T-helper 2 cell treated with Interferon-gamma antibody and Interleukin-4, amounts not matched to agents 5 μg/mL and 100 μg/mL, for 36 hours (primary cell): ENCODE results near the gene TENT5C.

Experiments
- DNase-seq: peaks from one replicate; pipeline ENCODE4 v3.0.0; 2021; ENCODE audit warnings: low spot score
- H3K27ac Mint-ChIP-seq: one replicate; pipeline ENCODE4 v1.8.0; 2021; ENCODE audit warnings: mild to moderate bottlenecking, mixed read lengths
- H3K27me3 Mint-ChIP-seq: one replicate; pipeline ENCODE4 v1.8.0; 2021; ENCODE audit warnings: low read depth, mixed read lengths
- H3K36me3 Mint-ChIP-seq: one replicate; pipeline ENCODE4 v1.8.0; 2021; ENCODE audit warnings: low read depth, mixed read lengths
- H3K4me1 Mint-ChIP-seq: one replicate; pipeline ENCODE4 v1.8.0; 2021; ENCODE audit warnings: low read depth, mixed read lengths
- H3K4me3 Mint-ChIP-seq: one replicate; pipeline ENCODE4 v1.8.0; 2022; ENCODE audit warnings: mild to moderate bottlenecking, moderate library complexity, mixed read lengths
- H3K9me3 Mint-ChIP-seq: one replicate; pipeline ENCODE4 v1.8.0; 2021; ENCODE audit warnings: mixed read lengths

Gene TENT5C

DNA sequence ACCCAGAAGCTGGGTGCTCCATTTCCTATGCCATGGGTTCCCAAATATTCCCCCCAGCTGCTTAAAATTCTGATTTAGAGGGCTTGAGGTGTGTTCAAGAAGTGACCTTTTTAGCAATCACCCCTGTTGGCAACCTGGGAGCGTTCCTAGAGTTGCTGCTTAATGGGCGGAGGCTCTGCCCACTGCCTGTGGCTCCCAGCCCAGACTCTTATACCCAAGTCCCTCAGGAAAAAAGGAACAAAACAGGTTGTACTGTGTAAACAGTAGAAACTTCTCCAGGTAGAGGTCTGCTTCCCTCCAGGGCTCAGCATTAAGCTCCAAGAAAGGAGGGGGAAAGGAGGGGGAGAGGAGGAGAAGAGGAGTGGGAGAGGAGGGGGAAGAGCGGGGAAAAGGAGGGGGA lies 14.6 kb upstream of the TENT5C start:
- no peaks in the 10 kb centered on the region for H3K9me3 Mint-ChIP-seq
- no peak overlapping the region for H3K27ac Mint-ChIP-seq

DNA sequence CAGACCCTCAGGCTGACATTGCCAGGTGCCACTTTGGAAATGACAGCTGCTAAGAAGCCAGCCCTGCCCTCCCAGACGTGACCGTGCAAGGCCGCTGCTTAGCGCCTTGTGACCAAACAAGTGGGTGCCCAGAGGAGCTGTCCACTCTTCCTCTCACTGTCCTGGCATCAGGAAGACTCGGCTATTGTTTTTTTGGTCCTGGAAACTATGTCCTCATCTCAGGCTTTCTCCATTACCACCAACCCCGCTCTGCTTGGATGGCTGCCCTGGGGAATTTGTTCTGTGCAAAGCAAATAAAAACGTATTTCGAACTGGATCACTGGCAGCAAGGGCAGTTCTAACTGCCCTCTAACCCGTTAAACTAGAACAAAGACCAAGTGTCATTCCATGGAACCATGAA lies 13.7 kb upstream of the TENT5C start:
- Mint-ChIP-seq H3K27me3 (peaks cover 12% of the 10 kb centered on the region), H3K36me3 (no peaks in the 10 kb centered on the region), H3K27ac (no peak overlapping the region), H3K4me1 (no peaks in the 10 kb centered on the region), H3K9me3 (no peaks in the 10 kb centered on the region), H3K4me3 (no peak overlapping the region)
- no peak for DNase-seq

More for the DNA sequence above, 14.6 kb upstream of the TENT5C start:
- H3K4me1 Mint-ChIP-seq = no peaks in the 10 kb centered on the region
- DNase-seq = no peak
- H3K4me3 Mint-ChIP-seq = no peak overlapping the region
- no peaks in the 10 kb centered on the region for H3K36me3 Mint-ChIP-seq
- peaks cover 10% of the 10 kb centered on the region for H3K27me3 Mint-ChIP-seq

DNA sequence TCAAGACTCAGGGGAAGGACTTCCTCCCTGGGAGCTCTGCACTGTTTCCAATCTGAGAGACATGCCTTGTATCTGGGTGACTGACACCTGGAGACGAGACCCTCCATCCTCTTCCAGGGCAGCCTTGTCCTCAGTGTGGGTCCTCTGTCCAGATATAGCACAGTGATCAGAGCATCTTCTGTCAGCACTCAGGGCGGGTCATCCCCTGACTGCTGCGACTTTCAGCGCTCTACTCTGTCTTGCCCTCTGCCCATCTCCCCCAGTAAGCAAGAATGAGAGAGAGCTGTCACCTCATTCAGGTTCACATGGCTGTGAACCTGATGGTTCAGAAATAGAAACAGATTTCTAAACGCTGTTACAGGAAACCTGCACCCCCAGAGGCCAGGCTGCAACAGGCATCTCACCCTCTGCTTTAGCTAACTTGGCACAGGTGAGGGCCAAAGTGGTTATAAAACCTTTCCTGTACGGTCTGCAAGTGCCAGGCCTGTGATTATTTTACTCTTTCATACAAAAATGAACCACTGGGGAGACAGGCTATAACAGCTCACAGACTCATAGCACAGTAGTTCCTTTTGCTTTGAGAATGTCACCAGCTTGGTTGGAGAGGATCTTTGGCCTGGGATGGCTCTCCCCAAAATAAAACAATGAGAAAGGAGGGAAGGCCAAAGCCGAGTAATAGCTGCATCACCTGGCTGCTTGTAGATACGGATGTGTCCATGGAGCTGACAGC lies 11.4 kb upstream of the TENT5C start:
- Mint-ChIP-seq H3K4me3 (no peak overlapping the region), H3K27me3 (peaks cover 9% of the 10 kb centered on the region), H3K4me1 (no peaks in the 10 kb centered on the region), H3K27ac (no peak overlapping the region), H3K36me3 (no peaks in the 10 kb centered on the region), H3K9me3 (no peaks in the 10 kb centered on the region)
- no peak for DNase-seq

DNA sequence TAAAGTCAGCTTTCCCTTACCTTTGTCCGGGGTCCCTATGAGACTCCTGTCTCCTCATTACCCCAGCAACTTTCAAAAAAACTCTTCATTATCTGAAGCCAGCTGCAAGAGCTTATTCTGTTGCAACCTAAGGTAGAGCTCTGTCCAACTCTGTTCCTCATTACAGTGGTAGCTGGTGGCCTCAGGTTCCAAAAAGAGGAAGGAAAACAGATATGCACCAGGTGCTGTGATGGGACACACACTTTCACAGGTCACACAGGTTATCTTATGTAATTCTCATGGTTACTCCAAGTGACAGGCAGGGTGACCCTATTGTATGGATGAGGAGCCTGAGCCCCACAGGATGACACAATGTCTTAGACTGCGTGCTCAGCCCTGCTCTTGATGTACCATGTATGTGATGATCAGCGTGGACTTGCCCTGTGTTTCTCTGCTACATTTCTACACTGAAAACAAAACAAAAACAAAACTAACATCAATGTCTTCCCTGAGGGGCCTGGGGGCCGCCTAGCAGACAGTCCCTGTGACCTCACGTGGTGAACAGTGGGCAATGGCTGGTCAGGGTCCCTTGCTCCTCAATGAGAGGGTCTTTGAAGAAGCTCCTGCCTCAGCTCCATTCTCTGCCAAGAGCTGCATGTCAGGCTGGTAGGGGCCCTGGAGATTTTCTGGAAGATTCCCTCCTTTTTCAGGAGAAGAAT lies 9.7 kb upstream of the TENT5C start:
- peaks cover 16% of the 10 kb centered on the region for H3K27me3 Mint-ChIP-seq
- no peaks in the 10 kb centered on the region for H3K9me3 Mint-ChIP-seq
- no peak overlapping the region for H3K27ac Mint-ChIP-seq
- no peaks in the 10 kb centered on the region for H3K36me3 Mint-ChIP-seq
- no peak for DNase-seq
- H3K4me3 Mint-ChIP-seq = no peak overlapping the region
- no peaks in the 10 kb centered on the region for H3K4me1 Mint-ChIP-seq

DNA sequence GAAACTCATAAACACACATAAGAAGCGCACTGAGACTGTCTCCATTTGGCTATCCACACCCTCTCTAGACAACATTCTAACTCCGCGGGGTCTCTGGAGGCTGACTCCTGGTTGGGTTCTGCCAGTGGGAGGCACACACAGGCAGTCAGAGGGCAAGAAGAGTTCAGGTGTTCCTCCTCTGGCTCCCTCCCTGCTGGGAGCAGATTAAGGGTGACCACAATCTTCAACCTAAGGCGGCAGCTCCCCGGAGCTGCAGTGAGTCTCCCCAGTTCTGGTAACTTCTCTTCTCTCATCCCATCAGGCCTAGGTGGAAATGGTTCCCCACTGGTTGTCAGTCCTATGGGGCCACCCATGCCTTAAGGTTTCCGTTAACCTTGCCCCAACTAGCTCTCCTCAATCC lies 7.4 kb upstream of the TENT5C start:
- no peaks in the 10 kb centered on the region for H3K36me3 Mint-ChIP-seq

DNA sequence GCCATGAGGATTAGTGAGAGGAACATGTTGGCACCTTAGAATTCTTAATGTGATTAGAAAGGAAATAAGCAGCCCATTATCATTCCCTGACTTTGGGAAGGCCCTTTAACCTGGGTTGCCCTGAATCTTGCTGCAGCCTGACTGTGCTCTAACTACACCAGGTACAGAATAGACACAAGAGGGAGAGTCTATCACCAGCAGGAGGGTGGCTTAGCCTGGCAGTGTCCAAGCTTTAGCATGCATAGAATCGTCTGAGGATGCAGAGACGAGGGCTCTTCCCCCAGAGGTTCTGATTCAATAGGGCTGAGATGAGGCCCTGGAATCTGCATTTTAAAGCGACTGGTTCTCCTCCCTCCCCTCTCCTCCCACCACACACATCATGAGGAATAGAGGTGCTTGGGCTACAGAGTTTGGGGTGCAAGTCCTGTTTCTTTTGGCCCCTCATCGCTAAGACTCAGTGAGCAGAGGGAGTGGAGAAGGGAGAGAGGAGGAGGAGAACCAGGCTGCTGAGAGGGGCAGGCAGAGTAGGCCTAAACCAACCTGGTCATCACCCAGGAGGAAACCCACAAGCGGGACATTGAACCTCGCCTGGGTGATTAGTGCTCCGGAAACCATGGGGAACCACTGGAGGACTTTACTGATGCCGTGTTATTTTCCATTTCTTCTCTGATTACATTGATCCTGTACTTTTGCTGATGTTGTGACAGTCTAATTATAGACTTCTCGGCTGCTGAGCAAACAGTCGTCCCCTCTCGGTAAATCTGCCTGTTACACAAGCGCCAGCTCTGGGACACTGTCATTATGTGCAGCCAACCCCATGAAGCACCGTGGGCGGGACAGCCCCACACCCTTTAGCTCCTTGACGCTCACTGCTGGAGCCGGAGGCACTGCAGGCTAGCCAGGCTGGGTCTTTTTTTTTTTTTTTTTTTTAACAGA lies 6.3 kb upstream of the TENT5C start:
- no peaks in the 10 kb centered on the region for H3K36me3 Mint-ChIP-seq
- no peak overlapping the region for H3K27ac Mint-ChIP-seq
- peaks cover 43% of the 10 kb centered on the region for H3K27me3 Mint-ChIP-seq

More for the DNA sequence above, 7.4 kb upstream of the TENT5C start:
- Mint-ChIP-seq H3K27me3 (peaks cover 32% of the 10 kb centered on the region), H3K4me3 (no peak overlapping the region), H3K9me3 (no peaks in the 10 kb centered on the region), H3K4me1 (no peaks in the 10 kb centered on the region), H3K27ac (no peak overlapping the region)
- no peak for DNase-seq

DNA sequence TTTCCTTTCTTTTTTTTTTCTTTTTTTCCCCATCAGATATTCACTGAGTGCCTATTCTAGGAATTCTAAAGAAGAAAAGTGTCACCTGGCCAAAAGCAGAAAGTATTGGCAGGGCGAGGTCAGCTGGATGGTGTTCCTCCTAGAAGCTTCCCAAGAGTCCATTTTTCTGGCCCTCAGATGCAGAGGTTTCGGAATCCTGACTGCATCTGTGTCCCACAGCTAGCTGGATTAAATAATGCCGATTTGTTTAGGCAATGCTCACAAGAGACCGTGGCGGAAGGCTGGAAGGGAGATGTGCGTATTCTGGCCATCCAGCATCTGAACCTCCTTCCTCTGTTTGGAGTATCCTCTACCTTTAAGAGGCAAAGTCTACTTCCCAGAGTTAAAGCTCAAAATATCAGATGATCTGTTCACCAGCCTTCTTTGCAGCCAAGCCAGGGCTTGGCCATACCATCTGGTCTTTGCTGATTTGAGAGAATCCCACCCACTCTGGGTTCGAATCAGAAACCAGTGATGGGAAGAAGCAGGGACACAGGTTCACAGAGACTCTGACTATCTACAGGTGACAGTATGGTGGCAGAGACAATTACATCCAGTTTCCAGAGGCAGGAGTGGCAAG lies 5.4 kb upstream of the TENT5C start:
- no peak for DNase-seq
- H3K9me3 Mint-ChIP-seq = no peaks in the 10 kb centered on the region
- no peaks in the 10 kb centered on the region for H3K36me3 Mint-ChIP-seq
- peaks cover 45% of the 10 kb centered on the region for H3K27me3 Mint-ChIP-seq
- peaks cover 7% of the 10 kb centered on the region for H3K4me1 Mint-ChIP-seq
- no peak overlapping the region for H3K27ac Mint-ChIP-seq
- no peak overlapping the region for H3K4me3 Mint-ChIP-seq

More for the DNA sequence above, 6.3 kb upstream of the TENT5C start:
- Mint-ChIP-seq H3K9me3 (no peaks in the 10 kb centered on the region), H3K4me1 (peaks cover 1% of the 10 kb centered on the region), H3K4me3 (no peak overlapping the region)
- no peak for DNase-seq

DNA sequence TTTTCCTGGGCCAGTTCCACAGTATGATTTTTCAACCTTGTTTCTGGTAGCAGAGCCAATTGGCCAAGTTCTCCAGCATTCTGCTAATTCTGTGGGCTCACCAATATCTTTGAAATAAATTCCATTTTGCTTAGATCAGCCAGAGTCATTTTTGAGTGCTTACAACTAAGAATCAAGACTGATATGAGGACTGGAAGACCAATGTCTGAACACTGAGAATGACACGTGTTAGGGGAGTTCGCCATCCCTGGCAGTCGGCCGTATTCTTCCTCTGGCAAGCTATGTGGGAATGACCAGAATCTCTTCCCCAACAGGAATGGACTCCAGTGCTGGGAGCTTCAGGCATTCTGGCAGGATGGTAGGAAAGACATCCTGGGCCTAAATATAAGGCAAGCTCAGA lies 4.9 kb upstream of the TENT5C start:
- Mint-ChIP-seq H3K27ac (no peak overlapping the region), H3K4me3 (no peak overlapping the region), H3K9me3 (no peaks in the 10 kb centered on the region), H3K27me3 (peaks cover 45% of the 10 kb centered on the region), H3K36me3 (no peaks in the 10 kb centered on the region), H3K4me1 (peaks cover 7% of the 10 kb centered on the region)
- DNase-seq = no peak

DNA sequence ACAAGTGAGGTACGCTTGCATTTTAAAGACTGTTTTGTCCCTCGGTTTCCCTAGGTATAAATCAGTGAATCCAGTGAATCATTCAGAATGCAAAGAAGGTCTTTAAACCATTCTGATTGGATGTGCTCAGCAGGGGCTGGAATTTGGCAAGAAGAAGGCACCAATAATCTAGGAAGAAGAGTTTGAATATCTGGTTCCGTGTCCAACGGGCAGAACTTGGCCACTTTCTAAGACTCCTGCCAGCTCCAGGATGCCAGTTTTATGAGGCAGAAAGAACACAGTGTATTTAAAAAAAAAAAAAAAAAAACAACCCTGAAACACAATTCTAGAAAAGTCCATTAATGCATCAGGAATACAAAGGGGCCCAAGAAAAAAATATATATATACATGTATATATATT lies 3.0 kb upstream of the TENT5C start:
- Mint-ChIP-seq H3K27me3 (peaks cover 43% of the 10 kb centered on the region), H3K4me1 (peaks cover 17% of the 10 kb centered on the region), H3K4me3 (no peak overlapping the region), H3K27ac (no peak overlapping the region), H3K36me3 (peaks cover 1% of the 10 kb centered on the region), H3K9me3 (no peaks in the 10 kb centered on the region)
- no peak for DNase-seq

DNA sequence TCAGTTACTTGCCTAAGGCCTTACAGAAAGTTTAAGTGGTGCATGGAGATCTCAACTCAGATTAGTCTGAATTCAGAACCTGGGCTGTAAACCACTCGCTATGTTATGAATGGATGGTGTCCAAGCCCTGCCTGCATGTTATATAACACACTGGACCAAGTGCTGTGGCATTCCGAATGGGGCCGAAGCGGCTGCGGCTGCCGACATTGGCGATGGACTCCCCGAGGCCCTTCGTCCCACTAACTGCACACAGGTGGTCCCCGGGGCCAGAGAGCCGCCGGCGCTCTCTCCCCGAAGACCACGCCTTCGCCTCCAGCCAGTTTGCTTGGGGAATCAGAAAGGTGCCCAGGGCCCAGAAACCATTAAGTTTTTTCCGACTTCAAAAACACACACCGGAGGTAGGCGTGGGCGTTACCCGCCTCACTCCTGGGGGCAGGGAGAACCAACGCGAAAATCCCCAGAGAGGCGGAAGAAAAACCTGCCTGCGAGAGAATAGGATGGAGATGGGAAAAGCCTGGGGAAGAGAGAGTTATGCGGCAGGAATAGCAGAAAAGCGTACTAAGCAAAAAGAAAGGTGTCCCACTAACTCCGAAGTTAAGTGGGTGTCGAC lies 579 bp upstream of the TENT5C start:
- peak overlapping the region; percentile 98 for H3K4me3 Mint-ChIP-seq
- H3K4me1 Mint-ChIP-seq = peaks cover 36% of the 10 kb centered on the region
- peaks cover 17% of the 10 kb centered on the region for H3K36me3 Mint-ChIP-seq
- no peaks in the 10 kb centered on the region for H3K9me3 Mint-ChIP-seq
- no peak for DNase-seq
- H3K27me3 Mint-ChIP-seq = peaks cover 40% of the 10 kb centered on the region
- H3K27ac Mint-ChIP-seq = peak overlapping the region; percentile 92

DNA sequence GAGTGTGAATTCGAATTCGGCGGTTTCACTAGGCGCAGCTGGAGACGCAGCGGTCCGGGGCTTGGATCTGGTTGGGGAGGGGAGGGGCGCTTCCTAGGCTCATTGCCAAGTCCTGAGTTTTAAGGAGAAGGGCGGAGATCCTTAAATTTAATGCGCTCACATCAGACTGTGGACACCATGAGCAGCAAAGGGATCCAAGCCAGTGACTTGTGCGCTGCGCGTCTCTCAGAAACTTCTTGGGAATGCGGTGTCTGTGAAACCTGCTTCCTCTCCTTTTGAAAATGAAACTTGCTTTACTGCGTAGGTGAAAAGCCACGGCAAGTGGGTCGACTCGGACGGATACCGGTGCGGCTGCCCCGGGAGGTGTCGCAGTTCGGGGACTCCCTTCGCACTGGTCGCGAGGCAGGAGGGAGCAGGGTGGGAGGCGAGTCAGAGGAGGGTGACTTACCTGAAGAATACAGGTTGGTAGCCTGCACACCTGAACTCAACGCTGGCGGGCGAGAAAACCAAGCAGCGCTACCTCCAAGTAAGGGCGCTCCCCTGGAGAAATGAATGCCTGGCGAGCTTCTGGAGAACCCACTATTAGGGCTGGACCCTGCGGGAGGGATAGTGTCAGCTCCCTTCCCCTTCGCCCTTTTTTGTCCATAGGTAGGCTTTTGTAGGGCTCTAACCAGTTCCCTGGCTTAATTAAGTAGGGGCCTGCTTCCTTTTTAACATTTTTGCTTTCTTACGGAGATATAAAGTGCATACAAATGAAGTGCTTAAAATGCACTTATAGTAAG lies 992 bp downstream of the TENT5C start:
- Mint-ChIP-seq H3K4me3 (peak overlapping the region; percentile 95), H3K27ac (peak overlapping the region; percentile 88), H3K36me3 (peaks cover 24% of the 10 kb centered on the region), H3K27me3 (peaks cover 29% of the 10 kb centered on the region), H3K9me3 (no peaks in the 10 kb centered on the region), H3K4me1 (peaks cover 45% of the 10 kb centered on the region)
- peak; percentile 56 for DNase-seq

DNA sequence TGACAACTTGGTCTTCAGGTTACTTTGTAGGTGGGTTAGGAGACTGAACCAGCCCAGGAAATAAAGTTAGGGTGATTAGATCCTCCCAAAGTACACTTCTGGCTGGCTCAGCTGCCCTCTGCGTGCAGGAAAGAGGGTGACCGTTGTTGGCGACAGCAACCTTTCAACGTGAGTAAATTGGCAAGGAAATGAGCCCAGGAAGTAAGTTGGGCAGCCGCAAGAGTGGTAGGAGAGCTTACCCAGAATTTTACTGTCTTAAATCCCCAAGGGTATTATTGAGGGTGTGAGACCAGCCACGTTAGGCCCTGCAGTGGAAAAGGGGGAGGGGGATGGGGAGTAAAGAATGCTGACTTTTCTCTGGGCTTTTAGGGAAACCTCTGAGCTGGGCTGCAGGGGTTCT lies 1.6 kb downstream of the TENT5C start:
- H3K27ac Mint-ChIP-seq = peak overlapping the region; percentile 88
- H3K4me3 Mint-ChIP-seq = peak overlapping the region; percentile 95
- H3K36me3 Mint-ChIP-seq = peaks cover 25% of the 10 kb centered on the region
- peaks cover 26% of the 10 kb centered on the region for H3K27me3 Mint-ChIP-seq
- DNase-seq = peak; percentile 49
- H3K4me1 Mint-ChIP-seq = peaks cover 48% of the 10 kb centered on the region
- no peaks in the 10 kb centered on the region for H3K9me3 Mint-ChIP-seq
